ENCODE measurements around the gene CD9. TPM values are rescaled to one million over a fixed set of nuclear protein-coding genes. Genes with fewer than 3 reads are reported as not detected.

CD9 gene
- polyA plus RNA-seq, 3 donors, result 7.6 to 323 (median 7.7) TPM

DNA sequence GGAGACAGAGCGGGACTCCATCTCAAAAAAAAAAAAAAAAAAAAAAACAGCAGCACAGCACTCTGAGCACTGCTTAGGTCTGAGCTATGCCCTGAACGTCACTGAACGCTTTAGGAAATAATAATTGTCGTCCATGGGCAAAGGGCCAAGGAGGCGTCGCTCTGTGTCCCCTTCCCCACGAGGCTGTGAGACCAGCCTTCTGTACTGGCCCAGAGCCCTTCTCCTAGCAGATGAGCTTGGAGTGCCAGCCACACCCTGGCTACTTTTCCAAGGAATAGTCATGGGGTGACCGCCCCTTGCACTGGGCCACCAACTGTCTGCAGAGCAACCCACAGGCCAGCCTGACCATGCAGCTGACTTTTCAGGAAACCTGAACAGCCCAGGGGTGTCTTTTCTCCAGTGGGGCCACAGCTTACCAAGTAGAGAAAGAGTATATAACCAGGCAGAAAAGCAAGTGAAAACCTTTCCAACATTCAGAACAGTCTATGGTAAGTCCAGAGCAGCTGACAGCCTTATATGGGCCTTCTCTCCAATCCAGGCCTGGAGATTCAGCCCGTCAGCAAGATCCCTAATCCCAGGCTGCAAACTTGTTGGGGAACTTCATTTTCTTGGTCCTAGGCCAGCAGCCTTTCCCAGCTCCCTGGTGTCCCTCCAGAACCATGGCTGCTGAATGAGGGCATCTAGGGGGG, 28.5 kb downstream of the CD9 start:
- Mint-ChIP-seq H3K27ac (peak overlapping the region in 1 of 7 donors; percentile 79), H3K9me3 (peaks cover 0 to 3% (median 0%) of the 10 kb centered on the region in 7 donors), H3K4me3 (no peak overlapping the region), H3K36me3 (peaks cover 0 to 6% of the 10 kb centered on the region in 2 donors), H3K27me3 (ENCODE audit: low read depth in 3 of 3) (peaks cover under 1 to 11% (median 7%) of the 10 kb centered on the region in 3 donors), H3K4me1 (peaks cover 44% of the 10 kb centered on the region)
- H3K4me1 ChIP-seq (ENCODE audit: control insufficient read depth in 1 of 2, insufficient read depth in 2 of 2, low read length in 2 of 2), result peaks cover 32 to 36% of the 10 kb centered on the region in 2 donors
- H2AFZ ChIP-seq (ENCODE audit: insufficient read depth, low read depth, low read length, poor library complexity, severe bottlenecking), result no peak overlapping the region
- H3K79me2 ChIP-seq (ENCODE audit: insufficient read depth, low read length), result no peaks in the 10 kb centered on the region
- H3K9ac ChIP-seq (ENCODE audit: insufficient read depth, low read length, poor library complexity, severe bottlenecking), result no peak overlapping the region
- H3K36me3 ChIP-seq (replicated peaks in 1 of 2; ENCODE audit: control insufficient read depth in 1 of 2, insufficient read depth in 2 of 2, low read length in 2 of 2), result no peaks in the 10 kb centered on the region
- no peak overlapping the region for H3K27ac ChIP-seq (ENCODE audit: low read depth in 1 of 2, low read length in 2 of 2)
- no peak overlapping the region for H3K4me2 ChIP-seq (replicated peaks; ENCODE audit: extremely low read depth, low read length, poor library complexity, severe bottlenecking)
- intact Hi-C loops (cut with micrococcal nuclease), result no loop called here
- 83% methylated on average over 8 of the region's 9 CpGs for WGBS (ENCODE audit: insufficient coverage)
- no peak overlapping the region for H3K4me3 ChIP-seq (replicated peaks in 1 of 3; ENCODE audit: low read depth in 2 of 3, low read length in 3 of 3)
- no peaks in the 10 kb centered on the region for H3K27me3 ChIP-seq (ENCODE audit: control insufficient read depth in 2 of 2, insufficient read depth in 2 of 2, low read length in 2 of 2)
- TF ChIP-seq, protein P1, sequence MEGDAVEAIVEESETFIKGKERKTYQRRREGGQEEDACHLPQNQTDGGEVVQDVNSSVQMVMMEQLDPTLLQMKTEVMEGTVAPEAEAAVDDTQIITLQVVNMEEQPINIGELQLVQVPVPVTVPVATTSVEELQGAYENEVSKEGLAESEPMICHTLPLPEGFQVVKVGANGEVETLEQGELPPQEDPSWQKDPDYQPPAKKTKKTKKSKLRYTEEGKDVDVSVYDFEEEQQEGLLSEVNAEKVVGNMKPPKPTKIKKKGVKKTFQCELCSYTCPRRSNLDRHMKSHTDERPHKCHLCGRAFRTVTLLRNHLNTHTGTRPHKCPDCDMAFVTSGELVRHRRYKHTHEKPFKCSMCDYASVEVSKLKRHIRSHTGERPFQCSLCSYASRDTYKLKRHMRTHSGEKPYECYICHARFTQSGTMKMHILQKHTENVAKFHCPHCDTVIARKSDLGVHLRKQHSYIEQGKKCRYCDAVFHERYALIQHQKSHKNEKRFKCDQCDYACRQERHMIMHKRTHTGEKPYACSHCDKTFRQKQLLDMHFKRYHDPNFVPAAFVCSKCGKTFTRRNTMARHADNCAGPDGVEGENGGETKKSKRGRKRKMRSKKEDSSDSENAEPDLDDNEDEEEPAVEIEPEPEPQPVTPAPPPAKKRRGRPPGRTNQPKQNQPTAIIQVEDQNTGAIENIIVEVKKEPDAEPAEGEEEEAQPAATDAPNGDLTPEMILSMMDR (IDR thresholded peaks at IDR 0.05), result no peak
- no peaks in the 10 kb centered on the region for H3K9me3 ChIP-seq (replicated peaks in 1 of 2; ENCODE audit: control insufficient read depth in 1 of 2, insufficient read depth in 1 of 2, low read length in 2 of 2)
- H4K20me1 ChIP-seq (ENCODE audit: insufficient read depth, low read length), result no peaks in the 10 kb centered on the region
- no peak for DNase-seq

DNA sequence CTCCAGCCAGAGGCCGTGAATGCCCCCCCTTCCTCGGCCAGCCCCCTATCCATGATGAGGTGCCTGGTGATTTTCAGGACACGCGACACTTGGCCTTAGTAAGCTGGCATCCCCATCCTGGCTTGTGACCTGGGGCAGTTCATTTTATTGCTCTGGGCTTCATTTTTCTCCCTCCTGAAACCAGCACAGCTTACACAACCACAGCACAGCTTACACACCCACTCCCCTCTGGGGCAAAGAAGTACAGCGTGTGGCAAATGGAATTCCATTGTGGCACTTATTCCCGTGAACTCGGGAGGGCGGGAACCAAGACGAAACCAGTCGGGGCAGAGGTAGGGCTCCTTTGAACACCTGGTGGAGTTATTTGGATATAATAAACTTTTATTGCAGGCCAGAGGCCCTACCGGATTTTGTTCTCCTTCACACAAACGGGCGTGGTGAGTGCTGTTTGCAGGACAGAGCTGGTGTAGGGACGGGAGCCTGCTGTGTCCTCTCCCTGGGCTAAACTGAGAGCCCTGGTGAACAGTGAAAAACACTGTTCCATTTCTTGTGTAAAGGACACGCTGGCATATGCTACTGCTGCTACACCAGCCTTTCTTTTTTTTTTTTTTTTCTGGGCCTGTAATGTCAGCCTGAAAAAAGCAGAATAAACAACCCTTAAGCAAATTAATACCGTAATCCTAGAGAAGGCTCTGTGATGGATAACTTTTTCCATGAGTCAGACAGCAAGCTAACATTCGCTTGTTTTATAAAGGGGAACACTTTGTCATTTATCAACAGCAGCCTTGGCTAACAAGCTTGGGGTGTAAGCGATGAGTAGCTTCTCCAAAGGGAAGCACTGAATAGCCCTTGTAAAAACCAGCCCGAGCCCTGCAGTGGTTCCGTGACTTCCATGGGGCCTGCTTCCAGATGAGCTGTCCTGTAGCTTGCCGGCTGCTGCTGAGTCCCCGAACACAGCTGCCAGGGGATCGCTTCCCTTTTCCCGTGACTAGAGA, 29.3 kb downstream of the CD9 start:
- Histone ChIP-seq H3K27ac (ENCODE audit: low read depth in 1 of 2, low read length in 2 of 2) (peak overlapping the region; percentile 39 to 73), H4K20me1 (ENCODE audit: insufficient read depth, low read length) (no peaks in the 10 kb centered on the region), H3K27me3 (ENCODE audit: control insufficient read depth in 2 of 2, insufficient read depth in 2 of 2, low read length in 2 of 2) (no peaks in the 10 kb centered on the region), H3K79me2 (ENCODE audit: insufficient read depth, low read length) (no peaks in the 10 kb centered on the region), H3K36me3 (replicated peaks in 1 of 2; ENCODE audit: control insufficient read depth in 1 of 2, insufficient read depth in 2 of 2, low read length in 2 of 2) (no peaks in the 10 kb centered on the region), H3K9me3 (replicated peaks in 1 of 2; ENCODE audit: control insufficient read depth in 1 of 2, insufficient read depth in 1 of 2, low read length in 2 of 2) (no peaks in the 10 kb centered on the region), H2AFZ (ENCODE audit: insufficient read depth, low read depth, low read length, poor library complexity, severe bottlenecking) (no peak overlapping the region), H3K4me2 (replicated peaks; ENCODE audit: extremely low read depth, low read length, poor library complexity, severe bottlenecking) (no peak overlapping the region), H3K4me3 (replicated peaks in 1 of 3; ENCODE audit: low read depth in 2 of 3, low read length in 3 of 3) (no peak overlapping the region), H3K9ac (ENCODE audit: insufficient read depth, low read length, poor library complexity, severe bottlenecking) (no peak overlapping the region), H3K4me1 (ENCODE audit: control insufficient read depth in 1 of 2, insufficient read depth in 2 of 2, low read length in 2 of 2) (peaks cover 32 to 36% of the 10 kb centered on the region in 2 donors)
- intact Hi-C loops (cut with micrococcal nuclease), result loop anchor here in 1 of 2 donors (5.0 kb wide), 1 partner anchor 48 kb away; no protein-coding TSS in a partner anchor
- Mint-ChIP-seq H3K36me3 (peaks cover 0 to 6% of the 10 kb centered on the region in 2 donors), H3K27ac (peak overlapping the region; percentile 91 to 97 (median 95)), H3K9me3 (peaks cover 0 to 3% (median 0%) of the 10 kb centered on the region in 7 donors), H3K4me3 (peak overlapping the region in 1 of 2 donors; percentile 60), H3K4me1 (peaks cover 46% of the 10 kb centered on the region), H3K27me3 (ENCODE audit: low read depth in 3 of 3) (peaks cover 4 to 11% (median 7%) of the 10 kb centered on the region in 3 donors)
- TF ChIP-seq, protein P1 (IDR thresholded peaks at IDR 0.05), result no peak
- 52% methylated on average over 15 of the region's 24 CpGs for WGBS (ENCODE audit: insufficient coverage)
- DNase-seq, result peak; percentile 80 to 92 (median 87)

Measured in CD14-positive monocyte (primary cell).